RPMI7951 (cell line): Measurements from ENCODE around the gene GFY. TPM values are rescaled to one million over a fixed set of nuclear protein-coding genes. Genes with fewer than 3 reads are reported as not detected.
"Not testable (repeated sequence)": the region's sequence is repeated elsewhere in the genome, so short reads cannot be mapped to it uniquely, and the experiment has no call there.

ENCODE experiments used
- DNase-seq: peaks from one replicate; pipeline ENCODE4 v3.0.0-alpha.2; 2012; ENCODE audit warnings: low read depth
- total RNA-seq: library from RNA; depleted of rRNA; stranded (reverse); fragments of >200 nt; shearing (Covaris generic); gene quantifications from 2 replicates; pipeline ENCODE4 v1.2.3, GENCODE V29; 2014

Gene GFY
- total RNA-seq, 1 experiment from 2014 or later = not detected

DNA sequence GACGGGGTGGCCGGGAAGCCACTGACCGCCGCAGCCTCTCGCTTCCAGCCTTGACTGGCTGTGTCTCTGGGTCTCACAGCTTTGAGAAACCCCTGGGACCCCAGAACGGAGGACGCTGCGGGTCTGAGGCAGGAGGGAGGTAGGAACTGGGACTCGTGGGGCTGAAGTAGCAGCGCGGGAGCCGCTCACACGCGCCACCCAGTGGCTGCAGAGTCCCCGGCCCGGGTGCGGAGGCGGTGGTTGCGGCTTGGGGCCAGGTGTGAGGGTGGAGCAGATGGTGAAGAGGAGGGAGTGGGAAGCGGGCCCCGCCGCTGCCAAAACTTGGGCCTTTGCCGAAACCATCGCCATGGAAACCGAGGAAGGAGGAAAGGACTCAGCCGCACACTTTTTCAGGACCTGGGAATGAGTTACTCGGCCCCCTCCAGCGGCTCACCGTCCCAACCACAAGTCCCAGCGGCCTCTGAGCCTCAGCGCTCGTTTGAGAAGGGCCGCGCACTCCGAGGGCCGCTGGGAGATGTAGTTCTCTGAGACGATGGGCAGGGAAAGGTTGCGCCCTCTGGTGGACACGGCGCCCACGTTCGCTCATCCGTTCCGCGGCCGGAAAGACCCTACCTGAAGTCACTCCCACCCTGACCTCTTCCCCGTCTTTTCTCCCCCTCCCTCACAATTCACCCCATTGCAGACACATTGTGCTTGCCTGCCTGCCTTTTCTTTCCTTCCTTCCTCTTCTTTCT, 18.3 kb downstream of the GFY start:
- peak; percentile 95 for DNase-seq

DNA sequence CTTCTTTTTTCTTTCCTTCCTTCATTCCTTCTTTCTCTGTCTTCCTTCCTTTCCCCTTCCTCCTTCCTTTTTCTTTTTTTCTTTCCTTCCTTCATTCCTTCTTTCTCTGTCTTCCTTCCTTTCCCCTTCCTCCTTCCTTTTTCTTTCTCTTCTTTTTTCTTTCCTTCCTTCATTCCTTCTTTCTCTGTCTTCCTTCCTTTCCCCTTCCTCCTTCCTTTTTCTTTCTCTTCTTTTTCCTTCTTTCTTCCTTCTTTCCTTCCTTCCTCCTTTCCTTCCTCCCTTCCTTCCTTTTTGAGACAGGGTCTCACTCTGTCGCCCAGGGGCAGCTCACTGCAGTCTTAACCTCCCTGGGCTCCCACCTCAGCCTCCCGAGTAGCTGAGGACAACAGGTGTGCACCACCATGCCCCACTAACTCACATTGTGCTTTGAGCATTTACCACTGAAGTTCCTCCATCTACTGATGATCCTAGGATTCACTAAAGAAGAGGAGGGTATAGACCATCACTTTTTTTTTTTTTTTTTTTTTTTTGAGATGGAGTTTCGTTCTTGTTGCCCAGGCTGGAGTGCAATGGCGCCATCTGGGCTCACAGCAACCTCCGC, 19.0 kb downstream of the GFY start:
- not testable (repeated sequence) for DNase-seq

DNA sequence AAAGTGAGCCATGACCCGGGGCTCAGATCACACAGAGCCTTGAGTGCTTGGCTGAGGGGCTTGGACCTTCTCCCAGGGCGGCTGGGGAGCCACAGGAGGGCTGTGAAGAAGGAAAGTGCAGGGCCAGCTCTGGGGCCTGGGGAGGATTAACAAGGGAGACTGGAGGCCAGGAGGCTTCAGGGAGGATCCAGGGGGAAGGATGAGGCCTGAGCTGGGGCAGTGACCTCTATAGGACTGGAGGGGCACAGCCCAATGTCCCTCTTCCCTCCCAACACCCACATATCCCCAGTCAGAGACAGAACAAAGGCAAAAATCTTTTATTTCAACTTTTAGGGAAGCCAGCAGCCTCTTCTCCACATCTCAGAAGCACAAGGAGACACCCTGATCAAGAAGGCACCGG, 20.8 kb downstream of the GFY start:
- DNase-seq = no peak

DNA sequence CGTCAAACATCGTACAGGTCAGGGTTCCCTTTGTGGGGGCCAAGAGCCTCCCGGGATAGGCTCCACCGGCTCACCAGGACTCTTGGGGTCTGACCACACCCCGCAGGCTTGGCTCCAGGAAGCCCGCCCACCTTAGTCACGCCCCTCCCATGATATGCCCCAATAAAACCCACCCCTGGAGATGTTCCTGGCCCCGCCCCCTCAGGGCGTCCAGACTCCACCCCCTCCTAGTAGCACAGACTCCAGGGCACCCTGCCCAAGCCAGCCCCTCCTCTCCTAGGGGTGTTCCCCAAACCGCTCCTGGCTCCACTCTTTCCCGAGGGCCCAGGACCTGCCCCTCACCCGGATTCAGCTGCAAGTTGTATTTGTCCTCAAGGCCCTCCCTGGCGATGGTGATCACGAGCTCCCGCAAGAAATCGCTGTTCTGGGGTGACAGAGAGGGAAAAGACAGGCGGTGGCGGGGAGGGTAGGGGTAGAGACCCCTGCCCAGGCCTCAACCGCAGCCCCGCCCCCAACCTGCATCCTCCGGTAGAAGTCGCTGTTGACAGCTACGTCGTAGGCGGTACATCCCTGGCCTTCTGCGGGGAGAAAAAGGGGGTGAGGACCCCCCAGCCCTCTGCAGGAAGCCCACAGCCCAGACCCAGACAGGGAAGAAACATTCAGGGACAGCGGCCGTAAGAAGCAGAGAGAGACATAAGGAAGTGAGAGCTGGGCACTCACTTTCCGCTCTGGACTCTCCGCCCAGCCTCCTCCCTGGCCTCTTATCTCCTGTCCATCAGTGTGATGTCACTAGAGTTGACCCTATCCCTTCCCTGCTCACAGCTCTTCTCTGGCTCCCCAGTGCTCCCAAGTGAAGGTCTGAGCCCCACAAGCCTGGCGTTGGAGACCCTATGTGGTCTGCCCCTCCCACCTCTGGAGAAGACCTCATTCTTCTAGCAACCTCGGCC, 22.6 kb downstream of the GFY start:
- peak; percentile 45 for DNase-seq

DNA sequence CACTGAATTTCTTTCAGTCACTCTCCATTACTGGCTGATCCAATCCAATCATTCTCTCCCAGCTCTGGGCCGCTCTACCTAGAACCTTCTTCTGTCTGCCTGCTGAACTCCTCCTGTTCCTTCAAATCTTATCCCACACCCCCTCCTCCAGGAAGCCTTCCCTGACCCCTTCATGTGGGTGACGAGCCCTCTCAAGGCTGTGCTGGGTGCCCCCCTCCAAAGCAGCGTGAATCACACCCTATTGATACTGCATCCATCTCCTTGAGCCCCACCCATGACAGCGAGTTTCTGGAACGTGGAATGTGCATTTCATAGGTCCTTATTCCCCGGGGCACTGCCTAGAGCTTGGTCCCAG, 23.2 kb downstream of the GFY start:
- no peak for DNase-seq

DNA sequence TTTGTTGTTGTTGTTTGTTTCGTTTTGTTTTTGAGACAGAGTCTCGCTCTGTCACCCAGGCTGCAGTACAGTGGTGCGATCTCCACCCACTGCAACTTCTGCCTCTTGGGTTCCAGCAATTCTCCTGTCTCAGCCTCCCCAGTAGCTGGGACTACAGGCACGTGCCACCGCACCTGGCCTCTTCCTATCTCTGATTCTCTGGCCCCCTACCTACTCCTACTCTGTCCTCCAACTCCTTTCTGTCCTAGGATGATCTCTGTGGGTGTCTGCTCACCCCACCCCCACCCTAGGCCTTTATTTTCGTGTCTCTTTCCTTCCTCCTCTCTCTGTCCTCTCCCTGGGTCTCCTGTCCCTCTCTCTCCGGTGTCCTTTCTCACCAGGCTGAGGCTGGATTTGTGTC, 25.2 kb downstream of the GFY start:
- no peak for DNase-seq

DNA sequence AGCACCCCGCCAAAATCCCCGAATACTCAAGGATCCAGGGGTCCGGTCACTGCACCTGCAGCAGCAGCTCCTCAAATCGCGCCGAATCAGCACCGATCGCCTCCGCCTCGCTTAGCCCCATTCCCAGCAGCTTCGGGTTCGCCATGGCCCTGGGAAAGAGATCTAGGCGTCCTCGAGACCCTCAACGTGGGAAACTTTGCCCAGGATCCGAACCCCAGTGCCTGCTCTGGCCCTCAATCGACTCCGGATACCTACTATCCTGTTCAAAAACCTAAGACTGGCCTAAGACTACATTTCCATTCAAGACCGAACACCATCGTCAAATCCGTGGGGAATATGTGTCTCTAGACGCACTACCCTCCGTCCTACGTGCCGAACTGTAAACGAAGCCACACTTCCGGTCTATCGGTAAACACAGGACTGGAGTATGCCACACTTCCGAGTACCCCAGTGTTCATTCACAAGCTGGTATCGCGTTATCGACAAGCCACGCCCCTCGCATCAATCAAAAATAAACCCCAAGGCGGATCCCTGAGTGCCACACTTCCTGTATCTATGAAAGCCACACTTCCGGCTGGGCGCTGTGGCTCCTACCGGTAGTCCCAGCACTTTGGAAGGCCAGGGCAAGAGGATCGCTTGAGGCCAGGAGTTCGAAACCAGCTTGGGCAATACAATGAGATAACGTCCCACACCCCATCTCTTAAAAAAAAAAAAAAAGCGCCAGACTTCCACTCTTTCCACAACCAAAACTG, 26.4 kb downstream of the GFY start, which contains the start of gene PIH1D1:
Gene PIH1D1 (minus strand): TSS at position 385 of the 752 bp plus-strand sequence. CDS start 240 bp downstream, at position 145.
- peak; percentile 100 for DNase-seq

DNA sequence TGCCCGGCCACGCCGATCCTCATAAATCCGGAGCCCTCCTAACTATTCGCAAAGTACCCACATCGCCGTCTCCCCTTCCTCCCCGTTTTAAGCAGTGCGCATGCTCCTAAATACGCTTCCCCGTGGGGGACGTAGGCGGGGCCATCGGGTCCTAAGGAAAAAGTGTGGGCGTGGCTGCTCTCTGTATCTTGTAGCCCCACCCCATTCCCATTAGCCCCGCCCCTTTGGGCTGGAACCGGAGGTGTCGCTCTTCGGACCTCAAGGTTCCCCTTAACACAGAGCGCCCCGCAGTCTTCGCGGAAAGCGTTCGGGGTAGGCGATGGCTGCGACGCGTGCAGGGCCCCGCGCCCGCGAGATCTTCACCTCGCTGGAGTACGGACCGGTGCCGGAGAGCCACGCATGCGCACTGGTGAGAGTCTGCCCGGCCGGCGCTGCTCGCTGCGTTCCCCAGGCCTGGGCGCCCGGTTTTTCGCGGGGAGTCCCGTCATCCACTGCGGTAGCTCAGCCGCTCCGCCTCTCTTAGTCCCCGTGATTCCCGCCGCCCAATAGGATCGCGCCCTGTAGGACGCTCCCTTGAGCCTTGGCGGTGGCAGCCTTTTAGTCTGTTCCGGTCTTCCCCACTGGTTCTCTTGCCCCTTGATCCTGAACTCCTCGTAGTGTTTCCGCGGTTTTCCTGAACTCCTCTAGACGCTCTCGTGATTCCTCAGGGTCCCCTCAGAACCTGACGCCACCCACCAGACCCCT, 28.0 kb downstream of the GFY start, which contains the start of gene ALDH16A1:
Gene ALDH16A1 (plus strand): TSS at position 213 of the 744 bp plus-strand sequence. CDS start 107 bp downstream, at position 320.
- DNase-seq = peak; percentile 98

DNA sequence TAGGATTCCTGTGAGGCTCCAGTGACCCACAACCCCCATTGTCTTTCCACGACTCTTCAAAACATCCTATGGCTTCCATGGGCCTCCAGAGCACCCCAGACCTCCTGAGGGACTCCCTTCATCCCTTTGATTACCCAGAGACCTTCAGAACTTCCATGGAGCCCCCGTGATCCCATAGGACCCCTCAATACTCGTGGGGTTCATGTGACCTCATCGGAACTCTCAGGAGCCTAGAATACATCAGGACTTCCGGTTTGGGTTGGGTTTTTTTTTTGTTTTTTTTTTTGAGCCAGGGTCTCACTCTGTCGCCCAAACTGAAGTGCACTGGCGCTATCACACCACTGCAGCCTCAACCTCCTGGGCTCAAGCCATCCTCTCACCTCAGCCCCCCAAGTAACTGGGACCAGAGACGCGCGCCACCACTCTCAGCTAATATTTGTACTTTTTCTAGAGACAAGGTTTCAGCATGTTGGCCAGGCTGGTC, 28.6 kb downstream of the GFY start:
- DNase-seq = no peak

DNA sequence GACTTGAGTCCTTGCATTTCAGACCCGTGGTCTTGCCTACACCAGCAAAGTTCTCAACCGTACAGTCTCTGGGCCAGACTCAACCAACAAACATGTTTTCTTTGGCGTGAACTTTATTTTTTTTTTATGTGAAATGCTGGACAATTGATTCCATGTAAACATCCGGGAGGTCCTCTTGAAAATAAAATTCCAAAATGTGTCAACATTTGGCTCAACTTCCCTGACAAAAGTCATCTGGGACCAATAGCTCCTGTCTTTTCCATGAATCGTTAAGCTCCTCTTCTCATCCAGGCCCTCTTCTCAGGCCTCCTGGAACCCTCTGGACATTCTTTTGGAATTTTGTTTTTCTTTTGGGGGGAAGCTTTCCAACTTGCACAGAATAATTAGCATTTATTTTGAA, 30.6 kb downstream of the GFY start:
- DNase-seq = no peak

DNA sequence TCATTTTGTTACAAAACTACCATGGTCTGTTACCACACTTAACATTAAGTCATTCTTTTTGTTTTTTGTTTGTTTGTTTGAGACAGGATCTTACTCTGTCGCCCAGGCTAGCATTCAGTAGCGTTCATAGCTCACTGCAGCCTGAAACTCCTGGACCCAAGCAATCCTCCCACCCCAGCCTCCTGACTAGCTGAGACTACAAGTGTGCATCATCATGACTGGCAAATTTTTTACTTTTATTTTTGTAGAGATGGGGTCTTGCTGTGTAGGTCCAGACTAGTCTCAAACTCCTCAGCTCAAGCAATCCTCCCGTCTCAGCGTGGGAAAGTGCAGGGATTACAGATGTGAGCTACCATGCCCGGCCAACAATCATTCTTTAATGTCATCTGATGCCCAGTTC, 31.1 kb downstream of the GFY start:
- DNase-seq = no peak

DNA sequence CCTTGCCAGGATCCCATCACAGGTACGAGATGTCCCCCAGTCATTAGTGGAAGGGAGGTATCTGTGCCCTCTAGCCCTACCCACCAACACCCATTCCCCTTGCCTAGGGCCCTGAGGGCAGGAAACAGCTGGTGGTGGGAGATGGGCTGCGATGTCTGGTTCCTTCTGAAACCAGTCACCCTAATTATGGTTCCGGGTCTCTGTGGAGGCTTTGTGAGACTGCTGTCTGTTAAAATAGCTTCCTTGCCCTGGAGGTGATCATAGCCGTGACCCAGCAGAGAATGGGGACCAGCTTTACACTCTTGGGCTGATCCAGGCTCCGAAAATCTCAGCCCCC, 33.3 kb downstream of the GFY start:
- no peak for DNase-seq

DNA sequence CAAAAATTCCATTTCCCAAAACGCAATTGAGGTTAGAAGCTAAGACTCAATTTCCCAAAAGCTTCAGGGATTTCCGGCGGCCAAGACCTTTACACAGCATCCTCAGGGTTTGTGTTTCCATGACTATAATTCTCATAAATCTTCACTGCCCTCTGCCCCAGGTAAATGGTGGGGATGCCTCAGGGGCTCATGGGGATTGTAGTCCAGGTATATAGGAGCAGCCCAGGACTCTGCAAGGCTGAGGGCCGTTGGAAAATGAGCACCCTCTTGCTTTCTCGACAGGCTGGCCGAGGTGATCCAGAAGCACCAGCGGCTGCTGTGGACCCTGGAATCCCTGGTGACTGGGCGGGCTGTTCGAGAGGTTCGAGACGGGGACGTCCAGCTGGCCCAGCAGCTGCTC, 34.2 kb downstream of the GFY start:
- no peak for DNase-seq

DNA sequence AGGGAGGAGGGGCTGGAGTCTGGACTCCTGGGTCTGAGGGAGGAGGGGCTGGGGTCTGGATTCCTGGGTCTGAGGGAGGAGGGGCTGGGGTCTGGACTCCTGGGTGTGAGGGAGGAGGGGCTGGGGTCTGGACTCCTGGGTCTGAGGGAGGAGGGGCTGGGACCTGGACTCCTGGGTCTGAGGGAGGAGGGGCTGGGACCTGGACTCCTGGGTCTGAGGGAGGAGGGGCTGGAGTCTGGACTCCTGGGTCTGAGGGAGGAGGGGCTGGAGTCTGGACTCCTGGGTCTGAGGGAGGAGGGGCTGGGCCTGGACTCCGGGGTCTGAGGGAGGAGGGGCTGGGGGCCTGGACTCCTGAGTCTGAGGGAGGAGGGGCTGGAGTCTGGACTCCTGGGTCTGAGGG, 35.9 kb downstream of the GFY start:
- not testable (repeated sequence) for DNase-seq

DNA sequence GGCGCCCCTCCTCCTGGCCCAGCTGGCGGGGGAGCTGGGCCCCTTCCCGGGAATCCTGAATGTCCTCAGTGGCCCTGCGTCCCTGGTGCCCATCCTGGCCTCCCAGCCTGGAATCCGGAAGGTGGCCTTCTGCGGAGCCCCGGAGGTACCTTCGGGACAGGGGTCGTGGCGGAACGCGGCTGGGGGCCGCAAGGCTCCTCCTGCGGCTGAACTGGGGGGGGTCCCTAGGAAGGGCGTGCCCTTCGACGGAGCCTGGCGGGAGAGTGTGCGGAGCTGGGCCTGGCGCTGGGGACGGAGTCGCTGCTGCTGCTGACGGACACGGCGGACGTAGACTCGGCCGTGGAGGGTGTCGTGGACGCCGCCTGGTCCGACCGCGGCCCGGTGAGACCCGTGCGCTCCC, 36.5 kb downstream of the GFY start:
- no peak for DNase-seq

DNA sequence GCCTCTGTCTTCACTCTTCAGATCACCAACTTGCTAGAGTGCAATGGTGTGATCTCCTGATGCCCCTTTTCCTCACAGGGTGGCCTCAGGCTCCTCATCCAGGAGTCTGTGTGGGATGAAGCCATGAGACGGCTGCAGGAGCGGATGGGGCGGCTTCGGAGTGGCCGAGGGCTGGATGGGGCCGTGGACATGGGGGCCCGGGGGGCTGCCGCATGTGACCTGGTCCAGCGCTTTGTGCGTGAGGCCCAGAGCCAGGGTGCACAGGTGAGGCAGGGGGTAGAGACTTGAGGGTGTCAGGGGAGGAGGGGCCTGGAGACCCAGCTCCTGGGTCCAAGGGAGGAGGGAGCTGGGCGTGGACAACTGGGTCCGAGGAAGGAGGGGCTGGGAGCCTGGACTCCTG, 37.3 kb downstream of the GFY start:
- no peak for DNase-seq

DNA sequence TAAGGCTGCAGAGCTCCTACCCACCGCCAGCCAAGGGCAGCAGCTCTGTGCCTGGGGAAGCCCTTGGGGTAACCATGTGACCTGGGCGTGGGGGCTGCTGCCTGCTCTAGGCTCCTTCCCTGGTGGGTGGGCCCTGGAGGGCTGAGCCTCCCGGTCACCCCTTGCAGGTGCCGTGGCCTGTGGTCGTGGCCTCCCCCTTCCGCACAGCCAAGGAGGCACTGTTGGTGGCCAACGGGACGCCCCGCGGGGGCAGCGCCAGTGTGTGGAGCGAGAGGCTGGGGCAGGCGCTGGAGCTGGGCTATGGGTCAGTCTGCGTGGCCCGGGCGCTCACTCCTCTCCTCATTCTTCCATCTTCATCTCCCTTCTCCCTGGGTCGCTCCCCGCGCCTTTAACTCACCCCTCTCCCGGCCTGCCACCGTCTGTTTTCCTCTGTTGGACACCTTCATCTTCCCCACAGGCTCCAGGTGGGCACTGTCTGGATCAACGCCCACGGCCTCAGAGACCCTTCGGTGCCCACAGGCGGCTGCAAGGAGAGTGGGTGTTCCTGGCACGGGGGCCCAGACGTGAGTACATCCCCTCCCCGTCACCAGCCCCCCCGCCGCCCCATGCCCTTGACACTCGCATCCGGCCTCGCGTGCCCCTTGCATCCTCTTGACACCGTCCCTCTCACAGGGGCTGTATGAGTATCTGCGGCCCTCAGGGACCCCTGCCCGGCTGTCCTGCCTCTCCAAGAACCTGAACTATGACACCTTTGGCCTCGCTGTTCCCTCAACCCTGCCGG, 39.0 kb downstream of the GFY start:
- DNase-seq = no peak

DNA sequence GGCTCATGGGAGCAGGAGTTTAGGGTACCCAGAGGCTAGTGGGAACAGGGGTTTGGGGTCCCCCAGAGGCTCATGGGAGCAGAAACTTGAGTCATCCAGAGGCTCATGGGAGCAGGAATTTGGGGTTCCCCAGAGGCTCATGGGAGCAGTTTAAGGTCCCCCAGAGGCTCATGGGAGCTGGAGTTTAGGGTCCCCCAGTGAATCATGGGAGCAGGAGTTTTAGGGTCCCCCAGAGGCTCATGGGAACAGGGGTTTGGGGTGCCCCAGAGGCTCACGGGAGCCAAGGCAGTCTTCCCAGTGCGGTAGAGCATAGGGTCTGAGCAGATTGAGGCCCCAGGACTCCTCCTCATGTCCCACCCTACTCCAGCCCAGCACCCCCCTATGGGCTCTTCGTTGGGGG, 40.2 kb downstream of the GFY start:
- DNase-seq = no peak

DNA sequence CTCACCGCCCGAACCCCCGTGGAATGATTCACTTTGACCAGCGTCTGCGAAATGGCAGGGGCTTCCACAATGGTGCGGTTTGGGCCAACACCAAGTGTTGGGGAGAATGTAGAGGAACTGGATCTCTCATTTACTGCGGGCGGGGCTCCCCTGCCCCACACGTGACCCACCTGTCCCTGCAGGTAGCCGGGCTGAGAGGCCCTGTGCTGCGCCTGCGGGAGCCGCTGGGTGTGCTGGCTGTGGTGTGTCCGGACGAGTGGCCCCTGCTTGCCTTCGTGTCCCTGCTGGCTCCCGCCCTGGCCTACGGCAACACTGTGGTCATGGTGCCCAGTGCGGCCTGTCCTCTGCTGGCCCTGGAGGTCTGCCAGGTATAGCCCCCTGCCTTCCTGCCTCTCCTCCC, 43.0 kb downstream of the GFY start:
- no peak for DNase-seq
